ENCODE results near the gene RAB17.
A peak's percentile ranks its signal among the peaks of the same experiment; 100 is the strongest.
"Not testable (repeated sequence)": the region's sequence is repeated elsewhere in the genome, so short reads cannot be mapped to it uniquely, and the experiment has no call there.

Gene RAB17

DNA sequence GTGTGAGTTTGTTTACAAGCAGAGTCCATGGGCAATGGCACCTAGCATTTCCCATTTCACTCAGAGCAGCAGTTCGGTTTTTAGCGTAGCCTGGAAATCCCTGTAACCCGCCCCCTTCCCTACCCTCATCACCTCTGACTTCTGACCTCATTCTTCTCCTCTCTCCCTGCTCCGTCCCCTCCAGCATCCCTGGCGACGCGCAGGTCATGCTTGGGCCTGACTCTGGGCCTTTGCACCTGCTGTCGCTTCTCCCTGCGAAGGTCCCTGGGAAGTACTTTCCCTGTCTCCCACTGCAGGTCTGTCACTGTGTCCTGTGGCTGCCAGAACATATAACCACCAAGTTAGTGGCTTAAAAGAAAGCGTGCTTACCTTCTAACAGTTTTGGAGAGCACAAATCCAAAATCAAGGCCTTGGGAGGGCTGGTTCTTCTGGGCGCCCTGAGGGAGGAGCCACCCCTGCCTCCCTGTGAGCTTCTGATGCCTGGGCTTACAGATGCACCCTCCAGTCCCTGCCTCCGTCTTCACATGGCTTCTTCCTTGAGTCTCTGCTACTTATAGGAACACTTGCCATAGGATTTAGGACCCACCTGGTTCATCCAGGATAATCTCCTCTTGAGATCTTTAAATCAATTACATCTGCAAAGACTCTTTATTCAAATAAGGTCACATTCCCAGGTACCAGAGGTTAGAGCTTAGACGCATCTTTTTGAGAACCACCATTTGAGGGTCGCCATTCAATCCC, 8.1 kb upstream of the RAB17 start:
- no peak for DNase-seq (ENCODE audit: low read depth in 2 of 2)

GRCh38 chr2:237597196-237598145, 6.9 kb upstream of the RAB17 start:
- no peak for DNase-seq (ENCODE audit: low read depth in 2 of 2)

DNA sequence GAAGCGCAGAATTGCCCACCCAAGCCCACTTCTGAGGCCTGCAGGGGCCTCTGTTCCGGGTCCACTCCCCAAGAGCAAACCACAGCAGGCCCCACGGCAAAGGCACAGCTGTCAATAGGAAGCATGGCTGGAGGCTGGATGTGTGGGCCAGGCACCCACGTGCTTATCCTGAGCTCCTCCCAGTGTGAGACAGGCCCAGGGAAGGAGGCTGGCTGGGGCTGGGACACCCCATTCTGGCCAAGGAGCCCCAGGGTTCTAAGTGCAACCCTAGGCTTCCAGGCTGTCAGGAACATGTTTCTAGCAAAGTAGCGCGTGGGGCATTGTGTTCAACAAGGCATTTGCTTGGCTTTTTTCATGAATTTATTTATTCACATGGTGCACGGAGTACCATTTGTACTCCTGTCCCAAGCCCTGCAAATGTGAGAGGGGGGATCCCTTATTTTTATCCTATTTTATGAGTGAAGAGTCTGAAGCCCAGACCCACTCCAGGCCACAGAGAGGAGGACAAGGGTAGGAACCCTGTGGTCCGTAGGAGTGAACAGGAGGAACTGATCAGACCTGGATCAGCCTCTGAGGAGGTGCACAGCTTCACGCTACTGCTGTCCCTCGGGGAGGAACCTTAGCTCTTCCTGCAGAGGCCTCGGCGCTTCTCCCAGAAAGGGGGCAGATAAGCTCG, 6.1 kb upstream of the RAB17 start:
- no peak for DNase-seq (ENCODE audit: low read depth in 2 of 2)

DNA sequence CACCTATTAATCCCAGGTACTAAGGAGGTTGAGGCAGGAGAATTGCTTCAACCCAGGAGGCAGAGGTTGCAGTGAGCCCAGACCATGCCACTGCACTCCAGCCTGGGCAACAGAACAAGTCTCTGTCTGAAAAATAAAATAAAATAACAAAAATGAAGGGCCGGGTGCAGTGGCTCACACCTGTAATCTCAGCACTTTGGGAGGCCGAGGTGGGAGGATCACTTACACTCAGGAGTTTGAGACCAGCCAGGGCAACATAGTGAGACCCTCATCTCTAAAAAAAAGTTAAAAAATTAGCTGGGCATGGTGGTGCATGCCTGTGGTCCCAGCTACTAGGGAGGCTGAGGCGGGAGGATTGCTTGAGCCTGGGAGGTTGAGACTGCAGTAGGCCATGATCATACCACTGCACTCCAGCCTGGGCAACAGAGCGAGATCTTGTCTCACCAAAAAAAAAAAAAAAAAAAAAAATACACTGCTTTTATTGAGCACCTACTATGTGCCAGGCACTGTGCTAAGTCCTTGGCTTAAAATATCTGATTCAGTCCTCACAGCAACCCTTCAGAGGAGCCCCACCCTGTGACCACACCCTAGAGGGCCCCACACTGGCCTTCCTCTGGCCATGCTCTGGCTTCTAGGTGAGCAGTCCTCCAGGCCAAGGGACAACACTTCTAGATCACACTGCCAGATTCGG, 5.4 kb upstream of the RAB17 start:
- not testable (repeated sequence) for DNase-seq (ENCODE audit: low read depth in 2 of 2)

DNA sequence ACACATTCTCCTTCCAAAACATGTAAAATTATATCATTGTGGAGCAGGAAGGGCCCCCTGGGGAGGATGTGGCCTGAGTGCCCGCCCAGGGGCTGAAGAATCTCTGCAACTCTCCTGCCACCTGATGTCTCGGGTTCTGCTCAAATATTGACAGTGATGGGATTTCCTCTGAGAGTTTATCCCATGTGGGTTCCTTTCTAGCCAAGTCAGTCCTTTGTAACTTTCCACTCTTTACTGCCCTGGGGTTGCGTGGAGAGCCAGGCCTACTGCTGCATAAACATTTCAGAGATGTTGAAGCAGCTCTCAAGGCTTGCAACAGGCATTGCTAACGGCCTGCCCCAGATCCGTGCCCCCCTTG, 4.0 kb upstream of the RAB17 start:
- DNase-seq (ENCODE audit: low read depth in 2 of 2) = no peak

DNA sequence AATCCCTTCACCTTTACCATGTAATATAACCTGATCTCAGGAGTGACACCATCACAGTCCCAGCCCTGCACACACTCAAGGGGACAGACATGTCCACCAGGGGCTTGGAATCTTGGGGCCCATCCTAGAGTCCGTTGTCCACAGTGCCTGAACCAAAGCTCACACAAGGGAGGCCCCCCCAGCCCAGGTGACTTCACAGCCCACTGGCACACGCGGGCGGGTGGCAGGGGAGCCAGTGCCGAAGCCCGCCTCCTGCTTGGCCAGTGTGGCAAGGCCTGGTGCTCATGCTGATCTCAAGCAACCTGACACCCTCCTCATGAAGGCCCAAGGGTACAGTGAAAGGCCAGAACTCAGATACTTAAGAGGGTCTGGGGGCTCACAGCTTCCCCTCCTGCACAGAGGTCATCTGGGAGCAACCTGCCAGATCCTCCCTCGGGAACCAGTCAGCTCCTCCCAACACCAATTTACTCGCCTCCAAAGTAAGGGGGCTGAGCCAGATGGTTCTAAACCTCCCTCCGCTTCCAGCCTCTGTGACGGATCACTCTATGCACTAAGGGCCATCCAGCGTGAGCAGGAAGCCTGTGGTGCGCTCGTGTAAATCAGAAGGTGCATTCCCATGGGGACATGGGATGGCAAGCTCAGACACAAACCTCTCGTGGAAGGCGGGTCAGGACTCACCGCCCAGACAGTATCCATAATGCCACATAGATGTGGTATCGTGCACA, 3.2 kb upstream of the RAB17 start:
- DNase-seq (ENCODE audit: low read depth in 2 of 2) = no peak

DNA sequence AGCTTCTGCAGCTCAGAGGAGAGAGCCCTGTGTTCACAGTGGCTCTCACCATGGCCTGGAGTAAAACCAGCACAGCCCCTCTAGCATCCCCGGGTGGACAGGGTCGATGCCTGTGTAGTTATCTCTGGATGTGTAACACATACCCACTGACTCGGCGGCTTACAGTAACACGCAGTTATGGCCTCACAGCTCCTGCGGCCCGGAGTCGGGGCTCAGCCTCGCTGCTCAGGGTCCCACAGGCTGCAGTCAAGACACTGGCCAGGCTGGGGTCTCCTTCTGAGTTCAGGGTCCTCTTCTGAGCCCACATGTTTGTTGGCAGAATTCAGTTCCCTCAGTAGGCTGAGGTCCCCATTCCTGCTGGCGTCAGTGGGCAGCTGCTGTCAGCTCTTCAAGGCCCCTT, 2.5 kb upstream of the RAB17 start:
- no peak for DNase-seq (ENCODE audit: low read depth in 2 of 2)

DNA sequence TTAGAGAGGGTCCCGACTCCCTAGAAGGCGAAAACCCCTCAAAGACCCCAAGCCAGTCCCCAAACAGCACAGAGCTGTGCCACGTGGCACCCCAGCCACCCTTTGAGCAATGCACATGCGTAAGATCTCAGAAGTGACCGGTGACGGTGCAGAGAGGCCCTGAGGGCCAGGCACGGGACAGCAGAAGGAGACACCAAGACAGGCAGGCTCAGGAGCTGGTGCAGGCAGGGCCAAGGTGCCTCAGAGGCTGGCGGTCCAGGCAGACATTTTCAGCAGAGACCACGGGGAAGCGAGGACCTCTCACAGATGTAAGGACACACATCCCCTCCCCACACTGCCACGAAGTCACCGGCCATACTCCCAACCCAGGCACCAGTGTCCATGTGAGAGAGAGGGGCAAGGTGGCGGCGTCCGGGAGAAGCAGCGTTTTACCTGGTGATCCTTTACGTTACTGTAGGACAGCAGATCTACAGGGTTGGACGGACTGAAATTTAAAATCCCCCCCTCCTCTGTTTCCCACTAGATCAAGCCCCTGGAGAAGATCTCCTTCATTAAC, 2.0 kb upstream of the RAB17 start:
- no peak for DNase-seq (ENCODE audit: low read depth in 2 of 2)

- DNase-seq (ENCODE audit: low read depth in 2 of 2) = no peak
Observed at GRCh38 chr2:237591141-237591881, 777 bp upstream of the RAB17 start.

DNA sequence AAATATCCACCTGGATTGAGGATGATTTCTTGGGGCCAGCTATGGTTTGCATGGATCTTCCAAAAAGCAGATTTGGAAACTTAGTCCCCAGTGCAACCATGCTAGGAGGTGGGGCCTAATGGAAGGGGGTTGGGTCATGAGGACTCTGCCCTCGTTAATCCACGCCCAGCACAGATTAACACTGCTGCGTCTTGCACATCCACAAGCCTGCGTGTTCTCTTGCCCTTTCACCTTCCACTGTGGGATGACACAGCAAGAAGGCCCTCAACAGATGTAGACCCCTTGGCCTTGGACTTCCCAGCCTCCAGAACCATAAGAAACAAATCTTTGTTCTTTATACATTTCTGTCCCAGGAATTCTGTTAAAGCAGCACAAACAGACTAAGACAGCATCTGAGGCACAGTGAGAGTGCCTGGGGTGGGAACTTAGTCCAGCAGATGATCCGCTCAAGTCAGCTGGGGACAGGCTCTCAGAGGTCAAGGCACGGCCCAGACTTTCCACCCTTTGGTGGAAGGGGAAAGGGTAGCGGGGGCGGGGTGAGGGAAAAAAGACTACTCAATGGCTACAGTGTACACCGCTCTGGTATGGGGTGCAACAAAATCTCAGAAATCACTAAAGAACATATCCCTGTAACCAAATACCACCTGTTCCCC, 2.4 kb downstream of the RAB17 start:
- no peak for DNase-seq (ENCODE audit: low read depth in 2 of 2)

DNA sequence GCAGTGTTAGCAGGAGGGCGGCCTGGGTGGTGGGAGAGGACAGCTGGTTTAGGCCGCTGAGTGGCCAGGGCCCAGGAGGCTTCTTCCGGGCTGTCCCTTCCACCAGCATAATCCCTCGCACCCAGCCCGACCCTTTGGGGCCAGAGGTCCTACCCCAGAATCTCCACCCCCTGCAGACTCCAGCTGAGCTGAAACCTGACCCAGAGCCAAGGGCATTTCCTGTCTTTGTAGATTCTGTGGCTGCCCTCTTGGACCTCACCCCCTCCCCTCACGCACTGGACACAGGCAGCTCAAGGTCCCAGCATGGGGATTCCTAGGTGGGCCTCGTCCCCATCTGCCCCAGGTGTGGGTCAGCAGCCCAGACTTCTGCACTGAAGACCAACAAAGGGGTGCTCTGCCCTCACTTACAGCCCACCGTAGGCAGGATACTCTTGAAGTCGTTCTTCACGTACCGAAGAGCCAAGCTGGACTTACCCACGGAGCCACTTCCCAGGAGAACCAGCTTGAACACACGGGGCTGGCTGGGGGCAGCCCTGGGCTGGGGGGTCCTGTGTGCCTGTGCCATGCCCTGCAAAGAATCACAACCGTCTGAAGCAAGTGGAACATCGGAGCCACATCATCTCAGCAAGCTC, 4.8 kb downstream of the RAB17 start:
- DNase-seq (ENCODE audit: low read depth in 2 of 2) = no peak

- DNase-seq (ENCODE audit: low read depth in 2 of 2) = no peak
Observed at GRCh38 chr2:237583385-237584295, 6.9 kb downstream of the RAB17 start.

DNA sequence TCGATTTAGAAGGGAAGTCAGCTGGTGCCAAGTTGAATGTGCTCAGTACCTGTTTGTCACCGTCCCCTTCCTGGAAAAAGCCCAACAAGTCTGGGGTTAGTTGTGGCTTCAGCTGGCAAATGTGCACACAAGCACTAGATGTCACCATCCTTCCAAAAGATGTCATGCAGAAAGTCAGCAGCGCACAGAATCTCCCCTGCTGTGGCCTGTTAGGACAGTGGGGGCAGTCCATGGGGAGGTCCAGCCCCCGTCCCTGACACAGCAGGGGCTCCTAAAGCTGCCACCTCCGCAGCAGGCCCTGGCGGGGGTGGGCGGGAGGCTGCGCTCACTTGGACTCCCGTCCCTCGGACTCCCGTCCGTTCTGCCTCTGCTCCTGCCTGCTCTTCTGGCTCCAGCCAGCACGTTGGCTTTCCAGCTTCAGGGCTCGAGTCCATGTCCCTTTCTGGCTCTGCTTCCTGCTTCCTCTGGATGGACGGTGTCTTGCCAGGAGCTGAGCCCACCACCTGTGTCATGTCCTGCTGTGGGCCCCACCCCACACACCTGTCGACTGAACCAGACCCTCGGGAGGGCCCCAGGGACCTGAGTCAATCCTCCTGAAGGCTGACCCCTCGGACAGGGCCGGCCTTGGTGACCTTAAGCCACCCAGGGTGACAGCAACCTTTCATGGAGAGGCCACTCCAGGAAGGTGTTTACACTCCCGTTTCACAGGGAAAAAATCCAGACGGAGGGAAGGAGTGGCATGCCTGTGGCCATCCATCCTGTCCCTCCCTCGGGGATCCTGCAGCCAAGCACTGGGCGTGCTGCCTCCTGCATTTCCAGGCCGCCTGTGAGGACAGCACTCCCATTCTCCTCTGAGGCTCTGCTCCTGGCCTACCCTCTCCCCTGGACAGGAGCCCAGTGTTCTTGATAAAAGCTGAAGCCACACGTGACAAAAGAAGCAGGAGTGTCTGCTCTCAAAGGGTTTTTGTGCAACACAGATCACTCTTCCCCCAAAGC, 8.5 kb downstream of the RAB17 start:
- peak; percentile 27 to 33 for DNase-seq (ENCODE audit: low read depth in 2 of 2)

DNA sequence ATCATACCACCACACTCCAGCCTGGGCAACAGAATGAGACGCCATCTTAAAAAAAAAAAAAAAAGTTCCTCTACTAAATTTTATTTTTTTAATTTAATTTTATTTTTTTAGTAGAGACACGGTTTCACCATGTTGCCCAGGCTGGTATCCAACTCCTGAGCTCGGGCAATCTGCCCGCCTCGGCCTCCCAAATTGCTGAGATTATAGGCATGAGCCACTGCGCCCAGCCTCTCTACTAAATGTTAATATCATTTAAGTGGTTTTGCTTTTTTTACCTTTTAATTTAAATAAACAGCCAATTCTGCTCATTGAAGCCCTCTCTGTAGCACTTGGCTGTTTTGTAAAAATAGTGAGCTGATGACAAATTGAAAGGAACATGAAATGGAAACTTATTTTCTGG, 9.2 kb downstream of the RAB17 start:
- DNase-seq (ENCODE audit: low read depth in 2 of 2) = no peak

DNA sequence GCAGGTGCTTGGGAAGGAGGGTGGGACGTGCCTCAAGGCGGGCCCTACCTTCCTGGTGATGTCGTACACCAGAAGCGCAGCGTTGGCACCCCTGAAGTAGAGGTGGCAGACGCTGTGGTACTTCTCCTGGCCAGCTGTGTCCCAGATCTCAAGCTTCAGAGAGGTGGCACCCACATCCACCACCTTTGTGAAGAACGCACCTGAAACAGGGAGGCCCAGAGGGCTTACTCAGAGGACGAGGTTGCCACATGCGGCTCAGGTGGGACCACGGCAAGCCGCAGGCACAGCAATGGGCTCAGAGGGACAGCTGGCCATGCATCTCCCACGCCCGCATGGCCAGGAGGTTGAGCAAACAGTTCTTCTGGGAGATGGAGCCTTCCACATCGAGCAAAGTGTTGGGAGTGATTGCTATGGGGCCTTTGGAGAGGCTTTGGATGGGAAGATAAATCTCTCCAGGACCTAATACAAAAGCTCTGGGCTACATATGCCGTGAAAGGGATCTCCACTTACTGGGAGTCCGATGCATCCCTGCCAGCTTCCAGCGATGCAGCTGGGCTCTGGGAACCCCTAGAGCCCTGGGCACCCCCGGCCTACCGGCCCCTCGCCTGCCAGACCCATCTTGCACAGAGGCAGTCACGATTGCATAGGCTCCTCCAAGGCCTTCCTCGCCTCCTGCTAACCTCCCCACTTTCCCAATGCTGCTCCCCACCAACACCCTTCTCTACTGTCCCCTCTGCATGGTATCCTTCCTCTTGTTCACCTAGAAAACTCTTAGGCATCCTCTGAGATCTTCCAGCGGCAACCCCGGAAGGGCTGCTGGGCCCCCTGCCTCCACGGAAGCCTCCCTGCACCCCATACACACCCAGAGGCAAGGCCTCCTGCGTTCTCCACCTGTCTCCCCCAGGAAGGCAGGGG, 12.3 kb downstream of the RAB17 start:
- no peak for DNase-seq (ENCODE audit: low read depth in 2 of 2)

DNA sequence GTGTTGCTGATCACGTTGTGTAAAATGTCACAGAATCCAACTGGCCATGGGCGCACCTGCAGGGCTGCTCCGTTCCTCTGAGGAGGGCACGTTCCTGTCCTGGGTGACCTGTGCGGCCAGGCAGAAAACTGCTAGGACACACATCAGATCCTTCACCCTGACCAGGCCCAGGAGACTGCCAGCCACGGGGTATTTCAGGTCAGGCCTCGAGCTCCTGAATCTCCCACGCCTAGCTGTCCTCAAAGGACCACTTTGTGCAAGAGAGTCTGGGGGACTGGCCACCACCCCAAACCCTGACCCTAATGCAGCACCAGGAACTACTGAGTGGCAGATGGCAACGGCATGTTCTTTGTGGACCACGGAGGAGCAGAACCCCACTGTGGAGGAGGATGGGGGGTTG, 13.1 kb downstream of the RAB17 start:
- DNase-seq (ENCODE audit: low read depth in 2 of 2) = no peak
